Naive B cell (primary cell): ENCODE data around the gene CTTNBP2. TPM values are rescaled to one million over a fixed set of nuclear protein-coding genes. Genes with fewer than 3 reads are reported as not detected.
"Not testable (repeated sequence)": the region's sequence is repeated elsewhere in the genome, so short reads cannot be mapped to it uniquely, and the experiment has no call there.

Source experiments
- ATAC-seq, 2 donors: fragments of 150-1000 bp; cut with Tn5 transposase; 2 replicates each; pipeline ENCODE4 v1.10.0; 2021; ENCODE audit warnings: low read depth in 2 of 2, mild to moderate bottlenecking in 2 of 2, moderate library complexity in 2 of 2
- DNase-seq: peaks from one replicate; pipeline ENCODE4 v3.0.0; 2022
- H3K27ac Mint-ChIP-seq, 6 donors: one replicate each; pipeline ENCODE4 v1.8.0; 2020 to 2022; ENCODE audit warnings: mild to moderate bottlenecking in 6 of 6, mixed read lengths in 6 of 6, moderate library complexity in 5 of 6, inconsistent platforms in 2 of 6
- H3K27me3 Mint-ChIP-seq, 3 donors: one replicate each; pipeline ENCODE4 v1.8.0; 2021 to 2022; ENCODE audit warnings: mixed read lengths in 3 of 3, mild to moderate bottlenecking in 1 of 3
- H3K36me3 Mint-ChIP-seq, 2 donors: one replicate each; pipeline ENCODE4 v1.8.0; 2020 to 2022; ENCODE audit warnings: mixed read lengths in 2 of 2, inconsistent platforms in 1 of 2, mild to moderate bottlenecking in 1 of 2
- H3K4me1 Mint-ChIP-seq, 3 donors: one replicate each; pipeline ENCODE4 v1.8.0; 2020 to 2022; ENCODE audit warnings: mixed read lengths in 3 of 3, inconsistent platforms in 1 of 3, mild to moderate bottlenecking in 1 of 3, moderate library complexity in 1 of 3
- H3K4me3 Mint-ChIP-seq, 8 donors: one replicate each; pipeline ENCODE4 v1.8.0; 2020 to 2022; ENCODE audit warnings: mild to moderate bottlenecking in 8 of 8, mixed read lengths in 8 of 8, moderate library complexity in 8 of 8, inconsistent platforms in 2 of 8
- H3K9me3 Mint-ChIP-seq, 7 donors: one replicate each; pipeline ENCODE4 v1.8.0; 2020 to 2022; ENCODE audit warnings: mixed read lengths in 7 of 7, mild to moderate bottlenecking in 5 of 7, inconsistent platforms in 2 of 7, moderate library complexity in 1 of 7
- polyA plus RNA-seq, 6 donors: library from polyadenylated mRNA; unstranded; fragments of 300-500 nt; fragmentation: Illumina TruSeq; gene quantifications; one replicate each; pipeline ENCODE4 v1.2.3, GENCODE V29; 2021; ENCODE audit warnings: low read depth in 6 of 6

CTTNBP2 gene
- polyA plus RNA-seq, 6 donors from 2014 or later: not detected

DNA sequence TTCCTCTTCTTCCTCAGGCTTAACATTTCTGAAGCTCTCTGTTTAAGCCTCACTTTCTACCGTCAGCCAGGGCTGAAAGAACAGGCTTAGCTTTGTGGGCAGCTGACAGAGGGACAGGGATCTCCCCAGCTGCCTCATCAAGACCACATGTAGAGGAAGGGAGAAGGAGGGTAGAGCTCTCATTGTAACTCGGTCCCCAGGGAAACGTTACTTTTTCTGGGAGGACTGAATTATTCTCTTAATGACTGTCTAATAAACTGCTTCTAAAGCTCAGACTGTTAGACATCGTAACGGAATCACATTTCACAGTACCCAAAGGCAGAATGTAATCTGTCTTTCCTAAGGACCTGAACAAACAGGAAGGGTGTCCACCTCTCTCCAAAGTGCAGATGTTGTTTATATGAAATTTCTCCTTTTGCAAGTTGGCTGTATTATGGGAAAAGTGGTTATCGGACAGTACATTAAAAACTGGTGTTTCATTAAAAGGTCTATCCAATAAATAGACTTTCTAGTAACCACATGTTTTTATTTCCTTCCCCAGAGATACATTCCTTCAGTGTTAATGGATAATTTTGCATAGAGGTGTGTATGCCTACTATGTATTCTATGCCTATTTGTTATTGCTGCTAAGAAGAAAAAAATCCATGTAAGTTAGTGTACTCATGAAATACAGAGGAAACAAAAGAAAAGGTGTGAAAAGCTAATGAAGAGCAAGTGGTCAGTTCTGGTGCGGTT lies 144.2 kb downstream of the CTTNBP2 start:
- H3K4me1 Mint-ChIP-seq: no peaks in the 10 kb centered on the region
- peaks cover 19 to 26% (median 25%) of the 10 kb centered on the region in 3 donors for H3K27me3 Mint-ChIP-seq
- no peak overlapping the region for H3K4me3 Mint-ChIP-seq
- no peaks in the 10 kb centered on the region for H3K36me3 Mint-ChIP-seq
- no peaks in the 10 kb centered on the region for H3K9me3 Mint-ChIP-seq
- ATAC-seq (no peak), DNase-seq (no peak)
- H3K27ac Mint-ChIP-seq: no peak overlapping the region

DNA sequence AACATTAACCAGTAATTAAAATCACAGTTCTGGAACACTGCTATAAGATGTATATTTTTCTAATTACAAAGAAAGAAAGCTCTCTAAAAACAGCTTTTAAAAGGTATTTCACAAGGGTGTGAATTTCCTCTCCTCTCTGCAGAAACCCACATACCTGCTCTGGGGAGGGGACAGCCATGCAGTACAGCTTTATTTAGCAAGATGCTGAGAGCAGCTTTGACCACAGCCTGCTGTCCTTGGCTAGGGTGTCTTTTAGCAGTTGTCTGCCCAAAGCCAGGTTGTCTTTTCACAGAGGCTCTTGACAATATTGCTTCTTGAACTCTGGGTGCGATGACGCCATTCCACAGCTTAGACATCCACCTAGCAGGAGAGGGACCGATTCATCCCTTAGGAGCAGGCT lies 148.3 kb downstream of the CTTNBP2 start:
- H3K4me3 Mint-ChIP-seq: no peak overlapping the region
- H3K4me1 Mint-ChIP-seq: no peaks in the 10 kb centered on the region
- H3K27ac Mint-ChIP-seq: no peak overlapping the region

DNA sequence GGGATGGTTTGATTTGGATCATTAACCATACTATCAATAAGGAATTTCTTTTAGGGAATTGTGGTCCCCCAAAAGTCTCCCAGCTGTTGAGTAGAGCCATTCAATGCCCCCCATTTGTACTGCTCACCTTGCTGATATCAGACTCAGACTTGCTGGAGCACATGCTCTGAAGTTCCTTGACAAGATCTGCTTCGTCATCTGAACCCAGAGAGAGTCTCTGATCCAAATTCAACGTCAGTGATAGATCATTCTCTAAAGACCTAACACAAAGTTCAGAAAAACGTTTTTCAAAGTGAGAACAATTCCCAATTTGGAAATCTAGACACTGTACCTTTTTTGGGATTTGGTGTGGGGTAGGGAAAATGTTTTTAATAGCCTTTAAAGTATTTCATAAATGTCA lies 153.9 kb downstream of the CTTNBP2 start:
- ATAC-seq (no peak), DNase-seq (no peak)
- H3K9me3 Mint-ChIP-seq: no peaks in the 10 kb centered on the region
- H3K27ac Mint-ChIP-seq: no peak overlapping the region
- peaks cover 4 to 6% (median 5%) of the 10 kb centered on the region in 3 donors for H3K27me3 Mint-ChIP-seq
- no peaks in the 10 kb centered on the region for H3K36me3 Mint-ChIP-seq
- no peaks in the 10 kb centered on the region for H3K4me1 Mint-ChIP-seq
- H3K4me3 Mint-ChIP-seq: no peak overlapping the region

More for the DNA sequence above, 148.3 kb downstream of the CTTNBP2 start:
- ATAC-seq: no peak
- Mint-ChIP-seq H3K36me3 (no peaks in the 10 kb centered on the region), H3K9me3 (no peaks in the 10 kb centered on the region), H3K27me3 (peaks cover 9 to 19% (median 18%) of the 10 kb centered on the region in 3 donors)
- DNase-seq: no peak

DNA sequence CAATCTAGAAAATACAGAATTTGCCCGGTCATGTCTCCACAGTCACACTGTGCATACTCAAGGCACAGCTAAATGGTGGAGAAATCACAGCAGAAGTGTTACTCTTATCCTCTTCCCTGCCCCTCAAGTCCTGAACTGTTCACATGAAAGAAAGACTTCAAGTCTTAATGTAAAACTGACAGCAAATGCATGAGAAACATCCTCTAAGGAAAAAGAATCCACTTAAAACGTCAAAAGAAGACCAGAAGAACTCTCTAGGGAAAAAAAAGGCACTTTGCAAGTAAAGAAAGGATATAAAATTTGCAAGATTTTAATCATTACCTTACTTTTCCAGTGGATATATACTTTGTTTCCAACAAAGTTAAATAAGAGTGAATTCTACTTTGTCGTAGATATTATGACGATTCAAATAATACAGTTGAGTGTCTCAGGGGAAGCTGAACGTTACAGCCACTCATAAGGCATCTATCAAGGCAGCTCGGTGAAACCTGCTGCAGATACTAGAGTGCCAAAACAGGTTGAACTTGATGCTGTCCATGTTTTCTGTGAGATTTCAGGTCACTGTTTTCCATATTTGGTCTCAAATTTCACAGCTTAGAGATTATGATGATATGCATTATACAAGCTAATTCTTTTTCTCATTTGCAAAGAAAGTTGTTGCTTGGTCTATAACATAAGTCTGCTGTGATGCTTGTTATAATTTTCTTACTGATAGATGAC lies 155.0 kb downstream of the CTTNBP2 start:
- Mint-ChIP-seq H3K9me3 (no peaks in the 10 kb centered on the region), H3K27me3 (peaks cover 4 to 16% (median 5%) of the 10 kb centered on the region in 3 donors), H3K4me3 (no peak overlapping the region), H3K36me3 (no peaks in the 10 kb centered on the region), H3K27ac (no peak overlapping the region), H3K4me1 (no peaks in the 10 kb centered on the region)
- DNase-seq (no peak), ATAC-seq (no peak)

DNA sequence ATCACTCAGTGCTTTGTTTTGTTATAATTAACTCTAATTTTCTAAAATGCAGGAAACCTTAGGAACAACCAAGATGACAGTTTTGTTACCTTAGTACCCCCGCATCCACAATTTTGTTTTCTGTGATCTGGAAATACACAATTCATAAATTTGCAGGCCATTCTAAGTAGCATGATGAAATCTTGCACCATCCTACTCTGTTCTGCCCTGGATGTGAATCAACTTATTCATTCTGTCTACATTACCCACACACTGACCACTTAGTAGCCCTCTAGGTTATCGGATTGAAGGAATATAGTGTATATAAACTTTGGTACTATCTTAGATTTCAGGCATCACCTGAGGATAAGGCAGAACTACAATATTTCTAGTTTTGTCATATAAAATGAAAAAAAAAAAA lies 155.9 kb downstream of the CTTNBP2 start:
- Mint-ChIP-seq H3K9me3 (no peaks in the 10 kb centered on the region), H3K27ac (no peak overlapping the region), H3K4me1 (no peaks in the 10 kb centered on the region), H3K4me3 (no peak overlapping the region), H3K36me3 (no peaks in the 10 kb centered on the region), H3K27me3 (peaks cover 4 to 18% (median 5%) of the 10 kb centered on the region in 3 donors)
- ATAC-seq (no peak), DNase-seq (no peak)

DNA sequence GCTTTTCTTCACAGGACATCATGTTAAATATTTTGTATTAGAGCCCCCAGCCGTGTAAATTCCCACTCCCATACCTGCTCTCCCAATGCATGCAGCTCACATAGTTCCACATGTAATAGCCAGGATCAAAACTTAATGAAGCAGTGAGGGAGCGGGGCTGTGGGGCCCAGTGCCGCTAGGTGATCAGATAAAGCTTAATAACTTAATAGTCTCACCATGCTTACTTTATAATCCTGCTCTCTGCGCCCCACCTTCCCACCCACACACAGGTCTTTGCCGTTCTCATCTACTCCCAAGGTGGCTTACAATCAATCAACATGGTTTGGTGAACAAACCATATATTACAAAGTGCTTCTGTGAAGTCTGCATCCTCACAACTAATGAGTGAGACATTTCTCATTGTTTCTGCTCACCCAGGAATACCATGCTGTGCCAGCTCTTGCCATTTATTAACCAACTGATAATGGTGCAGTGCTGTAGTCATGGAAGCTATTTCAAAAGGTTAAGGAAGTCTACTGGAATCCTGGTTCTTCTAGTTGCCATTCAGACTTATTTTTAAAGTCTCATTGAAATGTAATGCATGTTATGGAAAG lies 156.4 kb downstream of the CTTNBP2 start:
- Mint-ChIP-seq H3K27me3 (peaks cover 4 to 18% (median 5%) of the 10 kb centered on the region in 3 donors), H3K4me1 (no peaks in the 10 kb centered on the region), H3K36me3 (no peaks in the 10 kb centered on the region), H3K4me3 (no peak overlapping the region), H3K27ac (no peak overlapping the region), H3K9me3 (no peaks in the 10 kb centered on the region)
- no peak for DNase-seq
- ATAC-seq: no peak

DNA sequence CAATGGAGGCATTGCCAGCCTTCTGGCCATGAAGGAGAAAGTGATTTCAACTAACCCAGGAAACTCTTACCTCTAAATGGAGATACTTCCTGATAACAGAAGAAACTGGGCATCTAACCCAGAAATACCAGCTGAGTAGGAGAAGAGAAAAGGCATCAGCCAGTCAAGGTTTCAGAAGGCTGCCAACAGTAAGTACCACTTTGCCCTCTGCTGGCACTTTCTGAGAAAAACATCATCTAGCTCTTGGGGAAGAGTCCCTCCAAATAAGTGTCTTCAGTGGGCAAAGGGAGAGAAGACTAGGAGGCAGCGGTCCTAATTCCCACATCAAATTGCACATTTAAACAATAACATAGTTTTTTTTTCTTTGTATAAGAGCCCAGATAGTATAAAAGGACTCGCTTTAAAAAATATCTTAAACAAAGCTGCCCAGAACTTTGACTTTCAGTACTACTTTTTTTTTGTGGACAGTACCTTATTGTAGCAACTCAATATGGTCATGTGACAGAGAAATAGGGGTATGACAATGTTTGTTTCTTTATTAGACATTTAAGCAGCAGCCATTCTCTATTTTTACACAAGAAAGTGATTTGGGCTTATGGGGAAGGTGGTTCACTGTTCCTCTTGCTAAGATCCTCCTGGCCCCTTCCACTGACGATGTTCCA lies 157.3 kb downstream of the CTTNBP2 start:
- Mint-ChIP-seq H3K27ac (no peak overlapping the region), H3K9me3 (no peaks in the 10 kb centered on the region), H3K36me3 (no peaks in the 10 kb centered on the region), H3K4me1 (no peaks in the 10 kb centered on the region), H3K27me3 (peaks cover 4 to 18% (median 5%) of the 10 kb centered on the region in 3 donors), H3K4me3 (peak overlapping the region in 1 of 8 donors; percentile 22)
- ATAC-seq (no peak), DNase-seq (no peak)

DNA sequence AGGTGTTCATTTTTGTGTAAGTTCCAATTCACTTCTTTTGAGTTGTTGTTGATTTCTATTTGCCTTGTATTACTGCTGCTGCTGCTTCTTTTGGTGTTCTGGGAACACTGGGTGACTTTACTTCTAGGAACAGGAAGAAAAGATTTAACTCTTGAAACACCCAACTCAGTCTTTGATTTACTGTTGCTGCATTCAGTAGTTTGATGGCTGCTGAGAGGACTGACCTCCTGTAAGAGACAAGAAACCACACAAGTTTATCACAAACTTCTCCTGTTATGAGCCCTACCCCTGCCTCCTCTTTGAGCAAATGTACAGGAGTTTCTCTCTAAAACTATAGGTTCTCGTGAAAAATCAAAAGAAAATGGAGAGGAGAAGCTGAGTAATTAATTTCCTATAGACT lies 161.7 kb downstream of the CTTNBP2 start:
- Mint-ChIP-seq H3K27me3 (peaks cover 0 to 18% (median 5%) of the 10 kb centered on the region in 3 donors), H3K36me3 (no peaks in the 10 kb centered on the region), H3K9me3 (peaks cover 0 to 8% (median 0%) of the 10 kb centered on the region in 7 donors), H3K4me3 (no peak overlapping the region), H3K27ac (peak overlapping the region in 1 of 6 donors; percentile 17), H3K4me1 (no peaks in the 10 kb centered on the region)
- no peak for ATAC-seq
- no peak for DNase-seq

DNA sequence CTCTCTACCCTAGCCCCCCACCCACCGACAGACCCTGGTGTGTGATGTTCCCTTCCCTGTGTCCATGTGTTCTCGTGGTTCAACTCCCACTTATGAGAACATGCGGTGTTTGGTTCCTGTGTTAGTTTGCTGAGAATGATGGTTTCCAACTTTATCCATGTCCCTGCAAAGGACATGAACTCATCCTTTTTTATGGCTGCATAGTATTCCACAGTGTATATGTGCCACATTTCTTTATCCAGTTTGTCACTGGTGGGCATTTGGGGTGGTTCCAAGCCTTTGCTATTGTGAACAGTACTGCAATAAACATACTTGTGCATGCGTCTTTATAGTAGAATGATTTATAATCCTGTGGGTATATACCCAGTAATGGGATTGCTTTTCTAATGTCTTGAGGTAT lies 165.1 kb downstream of the CTTNBP2 start:
- H3K36me3 Mint-ChIP-seq, H3K4me3 Mint-ChIP-seq, ATAC-seq, H3K27me3 Mint-ChIP-seq, H3K4me1 Mint-ChIP-seq, H3K27ac Mint-ChIP-seq, DNase-seq, H3K9me3 Mint-ChIP-seq: not testable (repeated sequence)

DNA sequence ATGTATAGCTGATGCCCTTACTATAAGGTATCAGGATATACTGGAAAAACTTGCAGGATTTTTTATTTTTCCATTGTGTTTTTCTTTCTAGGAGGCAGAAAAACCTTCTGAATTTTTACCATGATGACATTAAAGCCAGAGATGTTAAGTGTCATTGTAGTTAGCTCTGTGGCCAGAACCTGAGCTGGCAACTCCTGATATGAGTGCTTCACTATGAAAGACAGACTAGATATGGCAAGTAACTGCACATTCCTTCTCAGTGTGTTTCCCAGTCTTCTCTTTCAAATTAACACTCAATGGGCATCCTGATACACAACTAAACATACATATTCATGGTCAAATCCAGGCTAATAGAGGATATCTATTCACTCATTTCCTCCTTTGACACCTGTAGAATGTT lies 166.2 kb downstream of the CTTNBP2 start:
- DNase-seq (no peak), ATAC-seq (no peak)
- peaks cover 0 to 8% (median 1%) of the 10 kb centered on the region in 7 donors for H3K9me3 Mint-ChIP-seq
- no peaks in the 10 kb centered on the region for H3K4me1 Mint-ChIP-seq
- H3K36me3 Mint-ChIP-seq: no peaks in the 10 kb centered on the region
- H3K4me3 Mint-ChIP-seq: no peak overlapping the region
- H3K27me3 Mint-ChIP-seq: no peaks in the 10 kb centered on the region
- H3K27ac Mint-ChIP-seq: no peak overlapping the region

DNA sequence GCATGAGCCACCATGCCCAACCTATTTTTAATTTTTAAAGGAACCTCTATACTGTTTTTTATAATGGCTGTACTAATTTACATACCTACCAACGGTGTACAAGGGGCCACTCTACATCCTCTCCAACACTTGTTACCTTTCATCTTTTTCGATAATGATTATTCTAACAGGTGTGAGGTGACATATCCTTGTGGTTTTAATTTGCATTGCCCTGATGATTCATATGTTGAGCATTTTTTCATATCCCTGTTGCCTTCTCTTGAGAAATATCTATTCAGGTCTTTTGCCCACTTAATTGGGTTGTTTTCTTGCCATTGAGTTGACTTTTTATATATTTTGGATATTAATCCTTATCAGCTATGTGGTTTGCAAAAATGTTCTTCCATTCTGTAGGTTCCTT lies 167.0 kb downstream of the CTTNBP2 start:
- no peak for DNase-seq
- ATAC-seq: no peak
- Mint-ChIP-seq H3K4me1 (no peaks in the 10 kb centered on the region), H3K4me3 (no peak overlapping the region), H3K27me3 (no peaks in the 10 kb centered on the region), H3K36me3 (no peaks in the 10 kb centered on the region), H3K9me3 (peaks cover 0 to 8% (median 1%) of the 10 kb centered on the region in 7 donors), H3K27ac (no peak overlapping the region)

DNA sequence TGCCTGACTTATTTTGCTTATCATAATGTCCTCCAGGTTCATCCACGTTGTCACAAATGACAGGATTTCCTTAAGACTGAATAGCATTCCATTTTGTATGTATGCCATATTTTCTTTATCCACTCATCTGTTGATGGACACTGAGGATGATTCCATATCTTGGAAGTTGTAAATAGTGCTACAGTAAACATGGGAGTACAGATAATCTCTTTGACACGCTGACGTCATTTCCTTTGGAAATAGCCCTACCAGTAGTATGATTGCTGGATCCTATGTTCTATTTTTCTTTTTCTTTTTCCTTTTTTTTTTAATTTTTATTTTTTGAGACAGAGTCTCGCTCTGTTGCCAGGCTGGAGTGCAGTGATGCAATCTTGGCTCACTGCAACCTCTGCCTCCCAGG lies 167.6 kb downstream of the CTTNBP2 start:
- Mint-ChIP-seq H3K27ac (peak overlapping the region in 1 of 6 donors; percentile 19), H3K9me3 (peaks cover 0 to 8% (median 1%) of the 10 kb centered on the region in 7 donors), H3K4me1 (no peaks in the 10 kb centered on the region), H3K27me3 (no peaks in the 10 kb centered on the region), H3K4me3 (no peak overlapping the region), H3K36me3 (no peaks in the 10 kb centered on the region)
- DNase-seq (no peak), ATAC-seq (no peak)

DNA sequence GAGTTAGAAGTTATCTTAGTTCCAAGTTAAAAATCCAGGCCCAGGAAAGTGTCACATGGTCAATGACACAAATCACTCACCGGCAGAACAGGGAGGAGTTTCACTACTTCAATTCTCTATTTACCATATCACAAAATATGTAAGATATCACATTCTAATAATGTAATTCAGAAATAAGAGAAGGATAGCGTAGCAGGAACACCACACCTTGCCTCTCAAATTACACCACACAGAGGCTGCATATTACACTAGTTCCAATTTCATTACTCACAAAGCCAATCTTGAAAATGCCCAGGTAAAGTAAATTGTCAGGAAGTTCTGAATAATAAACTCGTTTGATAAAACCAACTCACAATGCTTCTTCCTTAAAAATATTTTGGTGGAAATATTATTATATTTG lies 169.2 kb downstream of the CTTNBP2 start:
- Mint-ChIP-seq H3K36me3 (no peaks in the 10 kb centered on the region), H3K4me1 (no peaks in the 10 kb centered on the region), H3K27me3 (no peaks in the 10 kb centered on the region), H3K4me3 (no peak overlapping the region), H3K9me3 (peaks cover 0 to 8% (median 1%) of the 10 kb centered on the region in 7 donors), H3K27ac (no peak overlapping the region)
- no peak for DNase-seq
- no peak for ATAC-seq
